Measurements from ENCODE around the gene PSMG3.

- no peak for TF ChIP-seq POLR2A (IDR thresholded peaks at IDR 0.05)
- TF ChIP-seq CTCF (IDR thresholded peaks at IDR 0.05): no peak
Observed at GRCh38 chr7:1557771-1558170, 12.1 kb downstream of the PSMG3 start.
